Uterus (tissue), 4 donors: ENCODE results near the gene GPR107. TPM values are rescaled to one million over a fixed set of nuclear protein-coding genes. Genes with fewer than 3 reads are reported as not detected.
A peak's percentile ranks its signal among the peaks of the same experiment; 100 is the strongest.

Experiments used
- DNase-seq, 2 donors: peaks; one replicate each; pipeline ENCODE4 v3.0.0-alpha.2; 2019 to 2020
- H3K27ac ChIP-seq, 2 donors: fragments of 200-600 bp; sonication (generic); 1 replicate in 1 of 2; 2 replicates in 1 of 2; pipeline ENCODE4 v1.5.1; 2016 to 2018
- H3K27me3 ChIP-seq, 2 donors: fragments of 200-600 bp; sonication (generic); one replicate each; pipeline ENCODE4 v1.5.1; 2018 to 2019; ENCODE audit warnings: control low read depth in 1 of 2
- H3K36me3 ChIP-seq, 2 donors: fragments of 200-600 bp; sonication (generic); one replicate each; pipeline ENCODE4 v1.5.1; 2019; ENCODE audit warnings: control low read depth in 1 of 2
- H3K4me1 ChIP-seq, 2 donors: fragments of 200-600 bp; sonication (generic); one replicate each; pipeline ENCODE4 v1.5.1; 2018 to 2019; ENCODE audit warnings: control low read depth in 1 of 2
- H3K4me3 ChIP-seq, 2 donors: fragments of 200-600 bp; sonication (generic); 1 replicate in 1 of 2; 2 replicates in 1 of 2; pipeline ENCODE4 v1.5.1; 2018 to 2019; ENCODE audit warnings: mild to moderate bottlenecking in 1 of 2
- H3K9me3 ChIP-seq, 2 donors: fragments of 200-600 bp; sonication (generic); one replicate each; pipeline ENCODE4 v1.5.1; 2019; ENCODE audit warnings: control low read depth in 1 of 2
- CTCF ChIP-seq, 4 experiments: fragments of 200-600 bp in 2 of 4; fragments of 450-650 bp in 2 of 4; sonication (generic) in 2 of 4; IDR thresholded peaks; one replicate each; pipeline ENCODE4 v1.5.1; 2016 to 2019; ENCODE audit warnings: antibody characterized with exemption in 4 of 4, mild to moderate bottlenecking in 2 of 4, moderate library complexity in 1 of 4
- POLR2A ChIP-seq, 2 donors: fragments of 450-650 bp; IDR thresholded peaks; one replicate each; pipeline ENCODE4 v1.6.1; 2016; ENCODE audit warnings: antibody characterized with exemption in 2 of 2, mild to moderate bottlenecking in 1 of 2, moderate library complexity in 1 of 2
- intact Hi-C: fragments of 100-400 bp; cut with DNase I; formaldehyde crosslinking; loops from one replicate; pipeline ENCODE4 v1.15.1; 2023; ENCODE audit warnings: low total_unique reads
- total RNA-seq, 4 donors: library from RNA; depleted of rRNA in 3 of 4; stranded (reverse); fragments of >200 nt in 3 of 4; gene quantifications; one replicate each; pipeline versions ENCODE4 v1.1.0 to v1.2.4, GENCODE V29; 2014 to 2023
- donor health status: DM: yes; HTN: yes; CAD: no.

The GPR107 gene
- total RNA-seq, 4 donors from 2014 or later: 10.8 to 41.5 (median 26.7) TPM

DNA sequence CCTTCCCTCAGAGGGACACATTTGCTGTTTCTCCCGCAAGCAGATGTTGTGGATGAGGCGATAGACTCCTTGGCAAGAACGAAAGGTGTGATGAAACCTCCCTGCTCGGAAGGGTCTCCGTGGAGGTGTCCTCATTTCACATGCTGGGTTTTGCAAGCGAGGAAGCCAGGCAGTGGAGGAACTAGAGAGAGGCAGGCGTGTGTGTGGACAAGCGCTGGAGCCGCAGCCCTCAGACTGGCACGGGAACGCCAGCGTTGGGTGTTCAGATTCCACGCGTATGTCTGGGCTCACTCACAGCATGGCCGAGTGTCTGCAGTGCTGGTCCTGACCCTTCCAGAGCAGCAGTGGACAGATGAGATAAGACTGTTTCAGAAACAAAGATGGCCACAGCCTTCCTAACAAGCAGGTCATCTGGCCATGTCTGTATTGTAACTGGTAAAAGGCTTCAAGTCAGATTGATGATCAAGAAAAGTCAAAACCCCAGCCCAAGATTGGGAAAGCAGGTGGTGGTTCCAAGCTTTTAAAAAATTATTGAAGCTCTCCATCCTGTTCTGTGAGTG, 83.5 kb downstream of the GPR107 start:
- Histone ChIP-seq H3K9me3 (no peaks in the 10 kb centered on the region), H3K4me3 (no peak overlapping the region), H3K4me1 (peaks cover 9 to 13% of the 10 kb centered on the region in 2 donors), H3K27me3 (no peaks in the 10 kb centered on the region), H3K36me3 (no peaks in the 10 kb centered on the region), H3K27ac (peak overlapping the region; percentile 74 to 75)
- intact Hi-C loops: no loop called here
- no peak for DNase-seq
- TF ChIP-seq CTCF (IDR thresholded peaks at IDR 0.05) (no peak), POLR2A (IDR thresholded peaks at IDR 0.05) (no peak)

GRCh38 chr9:130137641-130138081, 84.0 kb downstream of the GPR107 start:
- TF ChIP-seq POLR2A (IDR thresholded peaks at IDR 0.05) (no peak), CTCF (IDR thresholded peaks at IDR 0.05) (no peak)
- H3K9me3 ChIP-seq: no peaks in the 10 kb centered on the region
- no peak overlapping the region for H3K4me3 ChIP-seq
- H3K27ac ChIP-seq: peak overlapping the region; percentile 74 to 75
- DNase-seq: no peak
- H3K27me3 ChIP-seq: no peaks in the 10 kb centered on the region
- H3K36me3 ChIP-seq: no peaks in the 10 kb centered on the region
- intact Hi-C loops: no loop called here
- peaks cover 9 to 13% of the 10 kb centered on the region in 2 donors for H3K4me1 ChIP-seq

DNA sequence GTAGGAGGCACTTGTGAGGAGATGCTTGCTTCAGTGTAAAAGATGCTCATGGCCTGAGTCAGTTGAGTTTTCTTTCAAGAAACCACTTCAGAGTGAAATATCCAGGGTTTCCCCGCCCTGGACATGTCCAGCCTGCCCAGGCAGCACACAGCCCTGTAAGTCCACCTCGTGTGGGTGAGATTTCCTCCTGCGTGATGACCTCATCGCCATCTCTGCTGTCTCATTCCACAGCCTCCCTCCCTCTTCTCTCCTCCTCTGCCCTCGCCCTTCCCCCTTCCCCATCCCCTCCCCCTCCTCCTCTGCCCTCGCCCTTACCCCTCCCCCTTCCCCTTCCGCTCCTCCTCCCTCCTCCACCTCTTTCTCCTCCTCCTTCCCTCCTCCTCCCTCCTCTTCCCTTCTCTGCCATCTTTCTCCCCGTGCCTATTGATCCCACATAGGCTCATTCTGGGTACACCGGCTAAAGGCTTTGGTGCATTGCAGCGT, 84.5 kb downstream of the GPR107 start:
- Histone ChIP-seq H3K36me3 (no peaks in the 10 kb centered on the region), H3K9me3 (no peaks in the 10 kb centered on the region), H3K27ac (peak overlapping the region; percentile 74 to 75), H3K4me1 (peaks cover 9 to 13% of the 10 kb centered on the region in 2 donors), H3K27me3 (no peaks in the 10 kb centered on the region), H3K4me3 (no peak overlapping the region)
- DNase-seq: peak; percentile 74 to 89
- TF ChIP-seq CTCF (IDR thresholded peaks at IDR 0.05) (no peak), POLR2A (IDR thresholded peaks at IDR 0.05) (no peak)
- intact Hi-C loops: no loop called here

DNA sequence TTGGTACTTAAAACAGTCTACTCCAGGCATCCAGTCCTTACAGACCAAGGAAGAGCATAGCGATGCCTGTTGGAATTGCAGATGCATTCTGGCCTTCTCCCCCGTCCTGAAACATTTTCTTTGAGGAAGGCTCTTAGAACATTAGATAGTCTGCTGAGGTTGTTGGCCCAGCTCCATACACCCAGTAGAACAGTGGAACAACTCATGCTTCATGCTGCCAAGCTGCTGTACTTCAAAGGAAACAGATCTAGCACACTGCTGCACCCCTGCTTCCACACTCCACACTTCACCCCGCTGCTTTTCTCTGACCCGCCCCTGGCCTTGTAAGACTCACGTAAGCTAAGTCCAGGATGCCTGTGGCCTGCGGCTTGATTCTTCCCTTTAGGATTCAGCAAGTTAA, 85.1 kb downstream of the GPR107 start:
- TF ChIP-seq POLR2A (IDR thresholded peaks at IDR 0.05): no peak
- peak in 1 of 4 experiments; percentile 3 for TF ChIP-seq CTCF (IDR thresholded peaks at IDR 0.05)
- DNase-seq: peak; percentile 84 to 95
- Histone ChIP-seq H3K9me3 (no peaks in the 10 kb centered on the region), H3K27me3 (no peaks in the 10 kb centered on the region), H3K36me3 (no peaks in the 10 kb centered on the region), H3K4me1 (peaks cover 9 to 13% of the 10 kb centered on the region in 2 donors), H3K4me3 (no peak overlapping the region), H3K27ac (peak overlapping the region; percentile 74 to 75)
- intact Hi-C loops: no loop called here

DNA sequence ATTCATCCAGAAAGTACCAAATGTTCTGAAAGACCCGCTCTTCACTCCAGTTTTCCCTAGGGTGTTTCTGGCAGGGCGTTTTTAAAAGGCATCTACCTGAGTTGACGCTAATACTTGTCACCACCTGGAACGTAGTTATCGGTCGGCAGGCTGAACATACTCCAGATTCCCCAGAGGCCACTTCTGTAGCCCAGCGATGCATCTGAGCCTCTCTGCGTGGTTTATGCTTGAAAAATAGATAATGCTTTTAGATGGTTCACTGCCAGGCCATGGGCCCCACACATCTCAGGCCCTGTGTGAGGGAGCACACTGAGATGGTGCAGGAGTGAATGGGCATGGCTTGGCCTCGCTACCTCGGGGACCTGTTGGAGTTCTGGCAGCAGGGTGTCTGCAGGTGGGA, 85.5 kb downstream of the GPR107 start:
- Histone ChIP-seq H3K4me1 (peaks cover 9 to 13% of the 10 kb centered on the region in 2 donors), H3K36me3 (no peaks in the 10 kb centered on the region), H3K4me3 (no peak overlapping the region), H3K9me3 (no peaks in the 10 kb centered on the region), H3K27me3 (no peaks in the 10 kb centered on the region), H3K27ac (peak overlapping the region; percentile 74 to 75)
- TF ChIP-seq CTCF (IDR thresholded peaks at IDR 0.05) (no peak), POLR2A (IDR thresholded peaks at IDR 0.05) (no peak)
- DNase-seq: no peak
- intact Hi-C loops: no loop called here
